H1 (cell line): ENCODE data around the gene IL22RA2. TPM values are rescaled to one million over a fixed set of nuclear protein-coding genes. Genes with fewer than 3 reads are reported as not detected.
A peak's percentile ranks its signal among the peaks of the same experiment; 100 is the strongest.

Experiments
- CTCF ChIA-PET: fragments of 300-600 bp; sonication (Branson Sonifier 250); formaldehyde crosslinking; loops from one replicate; lab custom pipeline; 2021; ENCODE audit not compliant: partially characterized antibody; lab: Charles Lee
- POLR2A ChIA-PET: fragments of 300-600 bp; sonication (Branson Sonifier 250); formaldehyde crosslinking; loops from one replicate; lab custom pipeline; 2021; ENCODE audit warnings: inconsistent platforms; ENCODE audit not compliant: partially characterized antibody; lab: Charles Lee
- DNase-seq, 2 experiments: peaks; one replicate each; pipeline versions ENCODE4 v3.0.0 to v3.0.0-alpha.2; 2010 to 2022; ENCODE audit warnings: low spot score in 2 of 2, low read depth in 1 of 2, mixed read lengths in 1 of 2
- FAIRE-seq: peaks from 2 replicates; lab custom pipeline; 2011; peaks lifted over from hg19 to GRCh38; lab: Jason Lieb, UNC
- H2AFZ ChIP-seq: 2 replicates; pipeline ENCODE4 v1.8.1; 2012; ENCODE audit warnings: low read length, inconsistent platforms
- H2AK5ac ChIP-seq: 2 replicates; pipeline ENCODE4 v1.6.1; 2013; ENCODE audit warnings: low read depth, low read length
- H2BK120ac ChIP-seq: replicated peaks from 2 replicates; pipeline ENCODE3; 2013; ENCODE audit warnings: low read depth, low read length, inconsistent platforms
- H2BK12ac ChIP-seq: 2 replicates; pipeline ENCODE4 v1.6.1; 2013; ENCODE audit warnings: low read depth, low read length
- H2BK15ac ChIP-seq: 2 replicates; pipeline ENCODE4 v1.6.1; 2013; ENCODE audit warnings: low read length
- H2BK20ac ChIP-seq: 2 replicates; pipeline ENCODE4 v1.6.1; 2013; ENCODE audit warnings: low read length
- H2BK5ac ChIP-seq: 2 replicates; pipeline ENCODE4 v1.6.1; 2013; ENCODE audit warnings: low read depth, low read length
- H3K14ac ChIP-seq: 2 replicates; pipeline ENCODE4 v1.6.1; 2013; ENCODE audit warnings: inconsistent platforms; ENCODE audit not compliant: insufficient read length
- H3K18ac ChIP-seq: 2 replicates; pipeline ENCODE4 v1.6.1; 2013; ENCODE audit warnings: low read length; ENCODE audit errors: extremely low read depth
- H3K23ac ChIP-seq: 2 replicates; pipeline ENCODE4 v1.6.1; 2013; ENCODE audit warnings: inconsistent platforms; ENCODE audit not compliant: insufficient read length
- H3K23me2 ChIP-seq: 2 replicates; pipeline ENCODE4 v1.6.1; 2013; ENCODE audit warnings: low read depth, low read length
- H3K27ac ChIP-seq: 2 replicates; pipeline ENCODE4 v1.6.1; 2011; ENCODE audit warnings: low read depth, low read length, inconsistent platforms
- H3K27me3 ChIP-seq, 4 experiments: replicated peaks in 1 of 4; 1 replicate in 1 of 4; 2 replicates in 3 of 4; pipeline versions ENCODE4 v1.6.1 to v1.8.1; 2011 to 2013; ENCODE audit warnings: low read length in 3 of 4, mild to moderate bottlenecking in 3 of 4, inconsistent platforms in 2 of 4, mixed read lengths in 2 of 4, moderate library complexity in 1 of 4; ENCODE audit not compliant: control insufficient read depth in 3 of 4, insufficient read depth in 3 of 4; ENCODE audit errors: extremely low read depth in 1 of 4
- H3K36me3 ChIP-seq, 4 experiments: 2 replicates each; pipeline versions ENCODE4 v1.6.1 to v1.8.1; 2011 to 2013; ENCODE audit warnings: mild to moderate bottlenecking in 4 of 4, low read length in 3 of 4, moderate library complexity in 2 of 4, control low read depth in 1 of 4, inconsistent platforms in 1 of 4; ENCODE audit not compliant: insufficient read depth in 4 of 4, control insufficient read depth in 2 of 4
- H3K4ac ChIP-seq: replicated peaks from 2 replicates; pipeline ENCODE3; 2013; ENCODE audit warnings: low read length, low read depth, mixed read lengths, inconsistent platforms; ENCODE audit not compliant: insufficient read length
- H3K4me1 ChIP-seq, 4 experiments: replicated peaks in 1 of 4; 1 replicate in 1 of 4; 2 replicates in 3 of 4; pipeline versions ENCODE4 v1.6.1 to v1.8.1; 2011 to 2013; ENCODE audit warnings: low read length in 3 of 4, inconsistent platforms in 2 of 4, mixed read lengths in 1 of 4; ENCODE audit not compliant: insufficient read depth in 4 of 4, control insufficient read depth in 3 of 4
- H3K4me2 ChIP-seq, 2 experiments: 2 replicates each; pipeline versions ENCODE4 v1.6.1 to v1.8.1; 2011 to 2013; ENCODE audit warnings: low read depth in 2 of 2, low read length in 2 of 2, control low read depth in 1 of 2, inconsistent platforms in 1 of 2, mild to moderate bottlenecking in 1 of 2; ENCODE audit not compliant: insufficient read depth in 1 of 2
- H3K4me3 ChIP-seq, 4 experiments: fragments of 200-600, 300-600 bp in 1 of 4; sonication (generic), shearing (Covaris generic), sonication (Bioruptor Twin) in 1 of 4; 2 replicates each; pipeline versions ENCODE4 v1.5.1 to v1.8.1; 2011 to 2016; ENCODE audit warnings: low read length in 4 of 4, low read depth in 3 of 4, control low read depth in 2 of 4, inconsistent platforms in 2 of 4, mild to moderate bottlenecking in 2 of 4, mixed read lengths in 1 of 4, moderate library complexity in 1 of 4; ENCODE audit not compliant: insufficient read depth in 2 of 4; ENCODE audit errors: extremely low read depth in 1 of 4
- H3K56ac ChIP-seq: replicated peaks from 2 replicates; pipeline ENCODE3; 2013; ENCODE audit warnings: low read depth, mild to moderate bottlenecking, mixed read lengths, low read length, inconsistent platforms; ENCODE audit not compliant: insufficient read length
- H3K79me1 ChIP-seq: 2 replicates; pipeline ENCODE4 v1.6.1; 2013; ENCODE audit warnings: low read depth, low read length, control low read depth
- H3K79me2 ChIP-seq, 2 experiments: 2 replicates each; pipeline versions ENCODE4 v1.6.1 to v1.8.1; 2012 to 2013; ENCODE audit warnings: low read length in 2 of 2, mild to moderate bottlenecking in 2 of 2, inconsistent platforms in 1 of 2; ENCODE audit not compliant: insufficient read depth in 2 of 2, control insufficient read depth in 1 of 2
- H3K9ac ChIP-seq, 4 experiments: replicated peaks in 1 of 4; 1 replicate in 1 of 4; 2 replicates in 3 of 4; pipeline versions ENCODE4 v1.6.1 to v1.8.1; 2011 to 2013; ENCODE audit warnings: low read depth in 3 of 4, low read length in 3 of 4, control low read depth in 2 of 4, mild to moderate bottlenecking in 2 of 4, moderate library complexity in 2 of 4, inconsistent platforms in 1 of 4; ENCODE audit errors: extremely low read depth in 1 of 4
- H3K9me3 ChIP-seq, 2 experiments: 2 replicates each; pipeline versions ENCODE4 v1.6.1 to v1.8.1; 2012 to 2013; ENCODE audit warnings: mild to moderate bottlenecking in 2 of 2, moderate library complexity in 2 of 2, control low read depth in 1 of 2, inconsistent platforms in 1 of 2, low read depth in 1 of 2, low read length in 1 of 2, mixed read lengths in 1 of 2; ENCODE audit not compliant: insufficient read depth in 2 of 2
- H4K20me1 ChIP-seq, 2 experiments: replicated peaks in 1 of 2; 2 replicates each; pipeline versions ENCODE3 to v1.8.1; 2011 to 2013; ENCODE audit warnings: inconsistent platforms in 2 of 2, low read length in 2 of 2, mild to moderate bottlenecking in 1 of 2; ENCODE audit not compliant: insufficient read depth in 2 of 2, control insufficient read depth in 1 of 2
- H4K5ac ChIP-seq: 2 replicates; pipeline ENCODE4 v1.6.1; 2013; ENCODE audit warnings: low read length, low read depth, mixed read lengths, inconsistent platforms; ENCODE audit not compliant: insufficient read length
- H4K8ac ChIP-seq: 2 replicates; pipeline ENCODE4 v1.8.0; 2013; ENCODE audit warnings: mild to moderate bottlenecking, moderate library complexity, low read length, inconsistent platforms; ENCODE audit not compliant: insufficient read depth; ENCODE audit errors: extremely low read depth
- H4K91ac ChIP-seq: replicated peaks from 2 replicates; pipeline ENCODE3; 2013; ENCODE audit warnings: low read length, mixed read lengths, inconsistent platforms; ENCODE audit not compliant: insufficient read length
- CBX8 ChIP-seq: fragments of 300-800, 300-1000 bp; sonication (generic); IDR thresholded peaks from 2 replicates; pipeline ENCODE4 v1.7.1; 2016; ENCODE audit warnings: low read depth, low read length, borderline replicate concordance
- EGR1 ChIP-seq: IDR thresholded peaks from 2 replicates; pipeline ENCODE4 v1.6.1; 2011; ENCODE audit warnings: low read depth, low read length, borderline replicate concordance
- EZH2 ChIP-seq: fragments of 200-600 bp; sonication (generic); IDR thresholded peaks from 2 replicates; pipeline ENCODE4 v1.7.1; 2012; ENCODE audit warnings: low read depth, mild to moderate bottlenecking, moderate library complexity, low read length, inconsistent platforms; ENCODE audit not compliant: severe bottlenecking
- GTF2F1 ChIP-seq: IDR thresholded peaks from 2 replicates; pipeline ENCODE4 v1.6.1; 2012; ENCODE audit warnings: low read depth, low read length, improper control_type of control experiment, borderline replicate concordance
- KDM1A ChIP-seq: fragments of 200-600, 300-600 bp; sonication (generic); IDR thresholded peaks from 2 replicates; pipeline ENCODE4 v1.7.1; 2016; ENCODE audit warnings: mild to moderate bottlenecking, low read length, borderline replicate concordance
- MAFK ChIP-seq: IDR thresholded peaks from 2 replicates; pipeline ENCODE4 v1.6.1; 2012; ENCODE audit warnings: low read depth, mild to moderate bottlenecking, improper control_type of control experiment, low read length
- PHF8 ChIP-seq: fragments of 200-600 bp; sonication (generic); conservative IDR thresholded peaks from 2 replicates; pipeline ENCODE4 v1.7.1; 2012; ENCODE audit warnings: low read depth, mild to moderate bottlenecking, inconsistent platforms, low read length, moderate library complexity
- TAF7 ChIP-seq: optimal IDR thresholded peaks from 2 replicates; pipeline ENCODE3; 2011; ENCODE audit warnings: low read depth, mild to moderate bottlenecking, inconsistent platforms, low read length, moderate library complexity, borderline replicate concordance
- WGBS, 2 experiments: shearing (Covaris generic) in 1 of 2; methylation state at CpG; one replicate each; pipeline versions ENCODE4 v1.1.6 to v1.1.7; 2013 to 2015; ENCODE audit warnings: low lambda C conversion rate in 2 of 2, mixed read lengths in 2 of 2, inconsistent platforms in 1 of 2, low coverage in 1 of 2, missing lambda C conversion rate in 1 of 2; ENCODE audit not compliant: insufficient replicate concordance in 2 of 2, insufficient coverage in 1 of 2, insufficient read length in 1 of 2; ENCODE audit errors: extremely low coverage in 1 of 2, missing lambda C conversion rate in 1 of 2; 5-methylcytosine and 5-hydroxymethylcytosine counted together
- polyA plus RNA-seq, 7 experiments: library from polyadenylated mRNA; depleted of rRNA in 3 of 7; stranded (reverse) in 5 of 7; unstranded in 2 of 7; fragments of >200 nt in 5 of 7; fragments of 200-250 nt in 2 of 7; gene quantifications; 1 replicate in 5 of 7; 2 replicates in 1 of 7; 4 replicates in 1 of 7; pipeline versions ENCODE4 v1.2.1 to v1.2.3, GENCODE V29; 2011 to 2013; ENCODE audit warnings: missing spikeins in 2 of 7, mixed read lengths in 2 of 7
- total RNA-seq: library from RNA; stranded (reverse); fragmentation: NEBNext Ultra II Directional; extraction: Animal tissue kit (Norgen Biotek cat#: 25700); gene quantifications from 2 replicates; pipeline ENCODE4 v1.2.1, GENCODE V29; 2021

Gene IL22RA2
- total and polyA plus RNA-seq, 2 of the 8 experiments (the other 6 are each of a cell fraction or from before 2014, with no cell fraction given): not detected

DNA sequence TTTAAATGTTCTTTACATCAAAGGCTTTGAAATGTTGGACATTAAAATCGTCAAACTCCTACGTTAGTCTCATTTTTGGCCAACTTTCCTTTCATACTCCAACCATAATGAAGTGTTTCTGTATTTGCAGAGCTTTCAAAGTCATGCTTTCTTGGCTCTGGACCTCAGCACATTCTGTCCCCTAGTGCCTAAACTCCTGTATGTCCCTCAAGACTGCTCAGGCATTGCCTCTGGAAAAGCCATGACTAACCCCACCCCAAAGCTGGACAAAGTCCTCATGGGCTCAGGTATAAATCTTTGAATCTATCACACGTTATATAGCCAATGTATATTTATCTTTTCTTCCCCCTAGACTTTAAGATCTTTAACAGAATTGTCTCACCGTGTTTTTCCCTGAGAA, 26.8 kb upstream of the IL22RA2 start:
- no peaks in the 10 kb centered on the region for H4K20me1 ChIP-seq
- no peak overlapping the region for H2BK5ac ChIP-seq
- H3K18ac ChIP-seq: no peak overlapping the region
- no peaks in the 10 kb centered on the region for H3K4me1 ChIP-seq
- no peak overlapping the region for H2BK15ac ChIP-seq
- peak; percentile 45 for FAIRE-seq
- no peak overlapping the region for H3K4me2 ChIP-seq
- H2BK20ac ChIP-seq: no peak overlapping the region
- H2BK120ac ChIP-seq: no peak overlapping the region
- no peaks in the 10 kb centered on the region for H3K27me3 ChIP-seq
- H3K79me1 ChIP-seq: no peaks in the 10 kb centered on the region
- WGBS, 2 experiments: 89% methylated on average over 4 of the region's 4 CpGs; no CpG with 5 or more reads in 1 of the 2 experiments
- H3K9ac ChIP-seq: no peak overlapping the region
- H2AK5ac ChIP-seq: no peak overlapping the region
- POLR2A ChIA-PET: interaction anchor here (1.0 kb wide), 1 partner anchor 115 kb away, joined by 3 read pairs; no protein-coding TSS in a partner anchor
- no peak overlapping the region for H3K14ac ChIP-seq
- CTCF ChIA-PET: no interaction called here
- DNase-seq: no peak
- no peak overlapping the region for H3K23ac ChIP-seq
- no peak overlapping the region for H3K4ac ChIP-seq
- no peak overlapping the region for H3K4me3 ChIP-seq
- H4K5ac ChIP-seq: no peak overlapping the region
- H3K27ac ChIP-seq: no peak overlapping the region
- no peaks in the 10 kb centered on the region; the same call in 1 of the 2 replicates for H3K23me2 ChIP-seq
- no peaks in the 10 kb centered on the region for H3K79me2 ChIP-seq
- TF ChIP-seq EGR1: no peak
- TF ChIP-seq KDM1A: no peak
- TF ChIP-seq GTF2F1: no peak
- no peak for TF ChIP-seq EZH2
- no peak for TF ChIP-seq MAFK
- TF ChIP-seq TAF7: no peak
- TF ChIP-seq PHF8: no peak
- no peak for TF ChIP-seq CBX8
- no peaks in the 10 kb centered on the region for H3K9me3 ChIP-seq
- no peak overlapping the region for H3K56ac ChIP-seq
- peaks cover 3 to 66% (median 28%) of the 10 kb centered on the region in 4 experiments; a peak in 5 of 8 replicates for H3K36me3 ChIP-seq
- H4K8ac ChIP-seq: no peak overlapping the region
- no peak overlapping the region for H4K91ac ChIP-seq
- H2AFZ ChIP-seq: no peak overlapping the region
- H2BK12ac ChIP-seq: no peak overlapping the region
